Measurements from ENCODE around the gene SHB. TPM values are rescaled to one million over a fixed set of nuclear protein-coding genes. Genes with fewer than 3 reads are reported as not detected.

Gene SHB
- polyA plus RNA-seq, 1 donor (not counting 4 experiments of a cell fraction or from before 2014, with no cell fraction given), result 10.9 TPM

- Histone ChIP-seq H3K79me2 (ENCODE audit: control insufficient read depth, insufficient read depth, low read length) (peaks cover 19% of the 10 kb centered on the region), H3K9me3 (ENCODE audit: control insufficient read depth, low read depth, low read length) (no peaks in the 10 kb centered on the region), H3K36me3 (ENCODE audit: control insufficient read depth in 2 of 2, extremely low read depth in 1 of 2, insufficient read depth in 2 of 2, low read length in 2 of 2) (peaks cover 19 to 20% of the 10 kb centered on the region in 2 experiments), H2AFZ (ENCODE audit: control insufficient read depth, low read length) (no peak overlapping the region), H3K9ac (ENCODE audit: control insufficient read depth, extremely low read depth, insufficient read depth, low read length) (no peak overlapping the region), H4K20me1 (ENCODE audit: control insufficient read depth, extremely low read depth, insufficient read depth, low read length) (peaks cover 6% of the 10 kb centered on the region), H3K9me1 (ENCODE audit: control insufficient read depth, extremely low read depth, insufficient read depth, low read length) (peaks cover 5% of the 10 kb centered on the region), H3K27me3 (ENCODE audit: control insufficient read depth, extremely low read depth, insufficient read depth, low read length) (no peaks in the 10 kb centered on the region), H3K4me2 (ENCODE audit: control insufficient read depth, extremely low read depth, insufficient read depth, low read depth, low read length) (no peak overlapping the region), H3K4me3 (ENCODE audit: control insufficient read depth in 2 of 3, extremely low read depth in 1 of 3, insufficient read depth in 2 of 3, low read depth in 1 of 3, low read length in 3 of 3) (no peak overlapping the region), H3K27ac (ENCODE audit: control insufficient read depth, insufficient read depth, low read length) (no peak overlapping the region), H3K4me1 (ENCODE audit: control insufficient read depth, extremely low read depth, insufficient read depth, low read length) (peaks cover 30% of the 10 kb centered on the region)
- no peak for TF ChIP-seq EZH2 (IDR thresholded peaks at IDR 0.05; ENCODE audit: low read length)
- TF ChIP-seq CTCF (optimal IDR thresholded peaks at IDR 0.05 in 1 of 3, IDR thresholded peaks at IDR 0.05 in 1 of 3, conservative IDR thresholded peaks at IDR 0.05 in 1 of 3; ENCODE audit: extremely low read depth in 1 of 3, insufficient read depth in 2 of 3, low read length in 3 of 3), result peak in 1 of 3 experiments; percentile 14
- FAIRE-seq (no peak), DNase-seq (ENCODE audit: low read depth, low spot score) (no peak)
- dilution Hi-C loops (cut with MboI; ENCODE audit: extremely low pct_ligation_motif_present, low sequenced_read_pairs), result no loop called here
Measured at GRCh38 chr9:37956904-37957663, 111.9 kb downstream of the SHB start.

DNA sequence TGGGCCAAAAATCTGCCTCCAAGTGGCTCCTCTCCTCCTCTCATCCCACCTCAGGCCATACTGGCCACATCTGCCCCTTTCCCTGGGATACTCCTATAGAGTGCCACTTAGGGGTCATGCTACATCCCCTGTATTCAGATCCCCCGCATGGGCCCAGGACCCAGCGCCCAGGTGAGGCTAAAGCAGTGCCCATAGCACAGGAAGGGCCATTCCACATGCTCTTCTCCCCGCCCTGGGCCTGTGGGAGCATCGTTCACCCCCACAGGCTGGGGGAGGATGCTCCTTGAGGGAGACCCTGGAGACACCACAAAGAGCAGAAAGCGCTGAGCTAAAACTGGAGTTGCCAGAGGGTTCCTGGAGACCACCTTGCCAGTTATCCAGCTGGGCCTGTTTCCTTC lies 112.6 kb downstream of the SHB start:
- Histone ChIP-seq H4K20me1 (ENCODE audit: control insufficient read depth, extremely low read depth, insufficient read depth, low read length) (peaks cover 6% of the 10 kb centered on the region), H3K9me3 (ENCODE audit: control insufficient read depth, low read depth, low read length) (no peaks in the 10 kb centered on the region), H2AFZ (ENCODE audit: control insufficient read depth, low read length) (no peak overlapping the region), H3K9me1 (ENCODE audit: control insufficient read depth, extremely low read depth, insufficient read depth, low read length) (peaks cover 5% of the 10 kb centered on the region), H3K4me3 (ENCODE audit: control insufficient read depth in 2 of 3, extremely low read depth in 1 of 3, insufficient read depth in 2 of 3, low read depth in 1 of 3, low read length in 3 of 3) (no peak overlapping the region), H3K36me3 (ENCODE audit: control insufficient read depth in 2 of 2, extremely low read depth in 1 of 2, insufficient read depth in 2 of 2, low read length in 2 of 2) (peaks cover 18 to 24% of the 10 kb centered on the region in 2 experiments), H3K4me2 (ENCODE audit: control insufficient read depth, extremely low read depth, insufficient read depth, low read depth, low read length) (no peak overlapping the region), H3K27ac (ENCODE audit: control insufficient read depth, insufficient read depth, low read length) (no peak overlapping the region), H3K9ac (ENCODE audit: control insufficient read depth, extremely low read depth, insufficient read depth, low read length) (no peak overlapping the region), H3K27me3 (ENCODE audit: control insufficient read depth, extremely low read depth, insufficient read depth, low read length) (no peaks in the 10 kb centered on the region), H3K79me2 (ENCODE audit: control insufficient read depth, insufficient read depth, low read length) (peaks cover 19% of the 10 kb centered on the region), H3K4me1 (ENCODE audit: control insufficient read depth, extremely low read depth, insufficient read depth, low read length) (peaks cover 30% of the 10 kb centered on the region)
- TF ChIP-seq EZH2 (IDR thresholded peaks at IDR 0.05; ENCODE audit: low read length), result no peak
- no peak for TF ChIP-seq CTCF (optimal IDR thresholded peaks at IDR 0.05 in 1 of 3, IDR thresholded peaks at IDR 0.05 in 1 of 3, conservative IDR thresholded peaks at IDR 0.05 in 1 of 3; ENCODE audit: extremely low read depth in 1 of 3, insufficient read depth in 2 of 3, low read length in 3 of 3)
- DNase-seq (ENCODE audit: low read depth, low spot score), result no peak
- dilution Hi-C loops (cut with MboI; ENCODE audit: extremely low pct_ligation_motif_present, low sequenced_read_pairs), result no loop called here
- no peak for FAIRE-seq
